Measurements from ENCODE around the gene EOLA1. TPM values are rescaled to one million over a fixed set of nuclear protein-coding genes. Genes with fewer than 3 reads are reported as not detected.

EOLA1 gene
- total and polyA plus RNA-seq, 2 of the 4 experiments (the other 2 are of a cell fraction) = 15.5 to 16.8 TPM

- Histone ChIP-seq H3K18ac (ENCODE audit: low read depth, low read length) (no peak overlapping the region), H4K5ac (ENCODE audit: low read depth, low read length) (no peak overlapping the region), H3K4me1 (ENCODE audit: control insufficient read depth, insufficient read depth, low read length) (no peaks in the 10 kb centered on the region), H3K4me3 (ENCODE audit: insufficient read depth, low read depth, low read length) (no peak overlapping the region), H3K14ac (replicated peaks; ENCODE audit: low read depth, low read length) (no peak overlapping the region), H4K20me1 (ENCODE audit: insufficient read depth, low read length) (no peaks in the 10 kb centered on the region), H4K8ac (ENCODE audit: low read depth in 2 of 2, low read length in 2 of 2) (no peak overlapping the region), H3K56ac (ENCODE audit: extremely low read depth, insufficient read depth, low read length) (no peak overlapping the region), H3K27ac (ENCODE audit: insufficient read depth, low read length) (no peak overlapping the region), H4K91ac (ENCODE audit: insufficient read depth, low read depth, low read length) (no peak overlapping the region), H3K79me1 (ENCODE audit: low read depth in 1 of 2, low read length in 2 of 2) (no peaks in the 10 kb centered on the region; a peak in 1 of 4 replicates), H2AFZ (replicated peaks; ENCODE audit: low read length, poor library complexity) (no peak overlapping the region), H3K9ac (ENCODE audit: low read depth, low read length) (no peak overlapping the region), H3K4ac (ENCODE audit: low read depth, low read length) (no peak overlapping the region), H2BK15ac (ENCODE audit: low read depth, low read length) (no peak overlapping the region), H3K9me1 (ENCODE audit: insufficient read depth, low read length) (no peaks in the 10 kb centered on the region; the same call in 1 of the 2 replicates), H2AK9ac (replicated peaks; ENCODE audit: low read depth, low read length, poor library complexity) (no peak overlapping the region), H3K23ac (ENCODE audit: low read depth, low read length) (no peak overlapping the region), H3K4me2 (ENCODE audit: low read depth, low read length) (no peak overlapping the region), H2BK5ac (ENCODE audit: low read depth, low read length, poor library complexity, severe bottlenecking) (no peak overlapping the region), H3K36me3 (ENCODE audit: control insufficient read depth, insufficient read depth, low read length) (peaks cover 25% of the 10 kb centered on the region), H3K27me3 (ENCODE audit: control insufficient read depth, insufficient read depth, low read length) (no peaks in the 10 kb centered on the region), H3K9me3 (ENCODE audit: control insufficient read depth, insufficient read depth, low read length) (no peaks in the 10 kb centered on the region), H2BK120ac (ENCODE audit: low read depth, low read length) (no peak overlapping the region), H2AK5ac (ENCODE audit: low read depth, low read length) (no peak overlapping the region), H2BK20ac (ENCODE audit: low read depth, low read length) (no peak overlapping the region)
- in situ Hi-C loops (cut with MboI; ENCODE audit: low sequenced_read_pairs) = no loop called here
- no peak for TF ChIP-seq SMC3 (IDR thresholded peaks at IDR 0.05; ENCODE audit: low read depth, low read length)
- no peak for TF ChIP-seq RFX5 (IDR thresholded peaks at IDR 0.05; ENCODE audit: low read depth, low read length)
- no peak for TF ChIP-seq RAD21 (IDR thresholded peaks at IDR 0.05; ENCODE audit: low read length)
- TF ChIP-seq RCOR1 (IDR thresholded peaks at IDR 0.05; ENCODE audit: insufficient replicate concordance, low read length) = no peak
- TF ChIP-seq, protein P1, sequence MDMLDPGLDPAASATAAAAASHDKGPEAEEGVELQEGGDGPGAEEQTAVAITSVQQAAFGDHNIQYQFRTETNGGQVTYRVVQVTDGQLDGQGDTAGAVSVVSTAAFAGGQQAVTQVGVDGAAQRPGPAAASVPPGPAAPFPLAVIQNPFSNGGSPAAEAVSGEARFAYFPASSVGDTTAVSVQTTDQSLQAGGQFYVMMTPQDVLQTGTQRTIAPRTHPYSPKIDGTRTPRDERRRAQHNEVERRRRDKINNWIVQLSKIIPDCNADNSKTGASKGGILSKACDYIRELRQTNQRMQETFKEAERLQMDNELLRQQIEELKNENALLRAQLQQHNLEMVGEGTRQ (IDR thresholded peaks at IDR 0.05; ENCODE audit: low read depth, low read length) = no peak
- no peak for TF ChIP-seq MXI1 (IDR thresholded peaks at IDR 0.05; ENCODE audit: borderline replicate concordance, low read depth, low read length)
- no peak for TF ChIP-seq BHLHE40 (IDR thresholded peaks at IDR 0.05; ENCODE audit: low read depth, low read length)
- no peak for TF ChIP-seq POLR2A (IDR thresholded peaks at IDR 0.05; ENCODE audit: low read depth, low read length)
- TF ChIP-seq, protein P2, sequence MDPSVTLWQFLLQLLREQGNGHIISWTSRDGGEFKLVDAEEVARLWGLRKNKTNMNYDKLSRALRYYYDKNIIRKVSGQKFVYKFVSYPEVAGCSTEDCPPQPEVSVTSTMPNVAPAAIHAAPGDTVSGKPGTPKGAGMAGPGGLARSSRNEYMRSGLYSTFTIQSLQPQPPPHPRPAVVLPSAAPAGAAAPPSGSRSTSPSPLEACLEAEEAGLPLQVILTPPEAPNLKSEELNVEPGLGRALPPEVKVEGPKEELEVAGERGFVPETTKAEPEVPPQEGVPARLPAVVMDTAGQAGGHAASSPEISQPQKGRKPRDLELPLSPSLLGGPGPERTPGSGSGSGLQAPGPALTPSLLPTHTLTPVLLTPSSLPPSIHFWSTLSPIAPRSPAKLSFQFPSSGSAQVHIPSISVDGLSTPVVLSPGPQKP (IDR thresholded peaks at IDR 0.05; ENCODE audit: borderline replicate concordance, low read depth, low read length) = no peak
- TF ChIP-seq CHD1 (IDR thresholded peaks at IDR 0.05; ENCODE audit: low read depth, low read length) = no peak
- no peak for TF ChIP-seq CTCF (conservative IDR thresholded peaks at IDR 0.05; ENCODE audit: low read depth, low read length)
- no peak for TF ChIP-seq CEBPB (IDR thresholded peaks at IDR 0.05; ENCODE audit: low read depth, low read length)
- TF ChIP-seq NFE2L2 (IDR thresholded peaks at IDR 0.05; ENCODE audit: low read depth, low read length) = no peak
- CTCF ChIA-PET = no interaction called here
- POLR2A ChIA-PET (ENCODE audit: unreplicated experiment) = no interaction called here
- WGBS, 2 experiments (ENCODE audit: extremely low coverage in 2 of 2, insufficient read length in 1 of 2) = 29% methylated on average over 1 of the region's 2 CpGs; no CpG with 5 or more reads in 1 of the 2 experiments
- intact Hi-C loops (cut with micrococcal nuclease) = no loop called here
- no peak for DNase-seq
- BruUV-seq (replicated peaks) = no TSS peak
- dilution Hi-C loops (cut with HindIII; ENCODE audit: low sequenced_read_pairs, unreplicated experiment) = no loop called here
- ATAC-seq (ENCODE audit: low read depth) = no peak
Measured at GRCh38 chrX:149491812-149492211, 49.0 kb upstream of the EOLA1 start.
